Sigmoid colon (tissue), 4 donors: Measurements from ENCODE around the gene NUMA1.

Experiments
- EP300 ChIP-seq, 4 donors: sonication (generic); formaldehyde crosslinking; IDR thresholded peaks; one replicate each; pipeline ENCODE4 v1.6.1; 2017; ENCODE audit warnings: antibody characterized with exemption in 4 of 4
- POLR2A ChIP-seq, 2 donors: fragments of 450-650 bp; IDR thresholded peaks; one replicate each; pipeline ENCODE4 v1.6.1; 2016; ENCODE audit warnings: antibody characterized with exemption in 2 of 2, mild to moderate bottlenecking in 2 of 2, moderate library complexity in 2 of 2
- TF ChIP-seq, protein P1 (sequence below), 4 experiments: fragments of 450-650 bp in 3 of 4; fragments of 200-600 bp in 1 of 4; IDR thresholded peaks; one replicate each; pipeline ENCODE4 v1.5.1; 2016 to 2019; ENCODE audit warnings: antibody characterized with exemption in 4 of 4, mild to moderate bottlenecking in 3 of 4, moderate library complexity in 2 of 4

DNA sequence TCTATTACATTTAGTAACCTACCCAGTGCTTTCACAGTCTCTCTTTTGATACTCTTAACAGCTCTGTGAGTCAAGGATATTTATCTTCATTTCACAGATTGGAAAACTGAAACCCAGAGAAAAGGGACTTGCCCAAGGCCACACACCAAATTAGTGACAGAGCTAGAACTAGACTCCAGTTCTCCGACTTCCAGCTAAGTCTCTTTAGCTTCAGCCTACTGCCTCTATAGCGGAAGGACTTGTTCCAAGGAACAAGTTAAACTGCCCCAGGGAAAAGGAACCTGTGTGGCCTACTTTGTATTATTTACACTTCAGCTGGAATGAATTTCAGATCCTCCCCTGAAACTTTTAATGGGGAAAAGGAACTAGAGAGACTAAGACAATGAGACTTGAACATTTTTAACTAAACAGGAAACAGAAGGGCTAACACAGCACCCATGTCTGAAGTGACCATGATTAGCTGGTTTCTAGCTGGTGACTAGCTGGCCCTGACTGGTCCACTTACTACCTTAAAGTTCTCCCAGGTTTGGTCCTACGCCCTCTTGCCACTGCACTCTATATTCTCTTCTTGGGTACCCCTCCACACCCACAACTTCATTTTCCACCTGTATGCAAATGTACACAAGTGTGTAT, 1.6 kb upstream of the NUMA1 start:
- TF ChIP-seq, protein P1, sequence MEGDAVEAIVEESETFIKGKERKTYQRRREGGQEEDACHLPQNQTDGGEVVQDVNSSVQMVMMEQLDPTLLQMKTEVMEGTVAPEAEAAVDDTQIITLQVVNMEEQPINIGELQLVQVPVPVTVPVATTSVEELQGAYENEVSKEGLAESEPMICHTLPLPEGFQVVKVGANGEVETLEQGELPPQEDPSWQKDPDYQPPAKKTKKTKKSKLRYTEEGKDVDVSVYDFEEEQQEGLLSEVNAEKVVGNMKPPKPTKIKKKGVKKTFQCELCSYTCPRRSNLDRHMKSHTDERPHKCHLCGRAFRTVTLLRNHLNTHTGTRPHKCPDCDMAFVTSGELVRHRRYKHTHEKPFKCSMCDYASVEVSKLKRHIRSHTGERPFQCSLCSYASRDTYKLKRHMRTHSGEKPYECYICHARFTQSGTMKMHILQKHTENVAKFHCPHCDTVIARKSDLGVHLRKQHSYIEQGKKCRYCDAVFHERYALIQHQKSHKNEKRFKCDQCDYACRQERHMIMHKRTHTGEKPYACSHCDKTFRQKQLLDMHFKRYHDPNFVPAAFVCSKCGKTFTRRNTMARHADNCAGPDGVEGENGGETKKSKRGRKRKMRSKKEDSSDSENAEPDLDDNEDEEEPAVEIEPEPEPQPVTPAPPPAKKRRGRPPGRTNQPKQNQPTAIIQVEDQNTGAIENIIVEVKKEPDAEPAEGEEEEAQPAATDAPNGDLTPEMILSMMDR (IDR thresholded peaks at IDR 0.05): no peak
- TF ChIP-seq POLR2A (IDR thresholded peaks at IDR 0.05) (no peak), EP300 (IDR thresholded peaks at IDR 0.05) (no peak)
